ENCODE data around the gene UNC45A.

Gene UNC45A

GRCh38 chr15:90889313-90889730, 45.8 kb upstream of the UNC45A start:
- no peaks in the 10 kb centered on the region for H3K4me1 ChIP-seq (ENCODE audit: control insufficient read depth, insufficient read depth, low read length)
- H3K36me3 ChIP-seq (ENCODE audit: control insufficient read depth in 2 of 2, insufficient read depth in 1 of 2, low read length in 2 of 2) = no peaks in the 10 kb centered on the region
- TF ChIP-seq ZNF600 (tag by site-specific recombination; IDR thresholded peaks at IDR 0.05) (no peak), ZIC2 (tag by site-specific recombination; IDR thresholded peaks at IDR 0.05) (peak; percentile 46), ZNF544 (tag by site-specific recombination; IDR thresholded peaks at IDR 0.05) (no peak), ZFHX2 (tag by site-specific recombination; conservative IDR thresholded peaks at IDR 0.05) (peak; percentile 42), KLF1 (tag by site-specific recombination; IDR thresholded peaks at IDR 0.05) (0 out of 2 replicates have a peak, but pooled peaks have one; percentile 13), PBX3 (CRISPR knock-in tag; IDR thresholded peaks at IDR 0.05) (no peak)
- TF ChIP-seq, protein P1, sequence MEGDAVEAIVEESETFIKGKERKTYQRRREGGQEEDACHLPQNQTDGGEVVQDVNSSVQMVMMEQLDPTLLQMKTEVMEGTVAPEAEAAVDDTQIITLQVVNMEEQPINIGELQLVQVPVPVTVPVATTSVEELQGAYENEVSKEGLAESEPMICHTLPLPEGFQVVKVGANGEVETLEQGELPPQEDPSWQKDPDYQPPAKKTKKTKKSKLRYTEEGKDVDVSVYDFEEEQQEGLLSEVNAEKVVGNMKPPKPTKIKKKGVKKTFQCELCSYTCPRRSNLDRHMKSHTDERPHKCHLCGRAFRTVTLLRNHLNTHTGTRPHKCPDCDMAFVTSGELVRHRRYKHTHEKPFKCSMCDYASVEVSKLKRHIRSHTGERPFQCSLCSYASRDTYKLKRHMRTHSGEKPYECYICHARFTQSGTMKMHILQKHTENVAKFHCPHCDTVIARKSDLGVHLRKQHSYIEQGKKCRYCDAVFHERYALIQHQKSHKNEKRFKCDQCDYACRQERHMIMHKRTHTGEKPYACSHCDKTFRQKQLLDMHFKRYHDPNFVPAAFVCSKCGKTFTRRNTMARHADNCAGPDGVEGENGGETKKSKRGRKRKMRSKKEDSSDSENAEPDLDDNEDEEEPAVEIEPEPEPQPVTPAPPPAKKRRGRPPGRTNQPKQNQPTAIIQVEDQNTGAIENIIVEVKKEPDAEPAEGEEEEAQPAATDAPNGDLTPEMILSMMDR (tag by site-specific recombination; IDR thresholded peaks at IDR 0.05) = no peak
- H3K4me3 ChIP-seq (ENCODE audit: low read depth, low read length) = no peak overlapping the region
- ChIA-PET CTCF (interaction anchor here (0.5 to 2.3 kb wide), 6 partner anchors 12 to 383 kb away, joined by 3 to 13 read pairs (median 4); partner anchors contain the start of genes HDDC3 and MAN2A2), POLR2A (interaction anchor here (0.6 to 1.0 kb wide), 2 partner anchors 20 to 54 kb away, joined by 3 to 4 read pairs; no protein-coding TSS in a partner anchor)
- H3K27ac ChIP-seq (ENCODE audit: extremely low read depth, low read depth, low read length) = no peak overlapping the region
- no peaks in the 10 kb centered on the region for H3K9me3 ChIP-seq (ENCODE audit: control insufficient read depth, insufficient read depth, low read depth, low read length)

GRCh38 chr15:90889736-90890456, 45.2 kb upstream of the UNC45A start:
- no peaks in the 10 kb centered on the region for H3K9me3 ChIP-seq (ENCODE audit: control insufficient read depth, insufficient read depth, low read depth, low read length)
- H3K4me3 ChIP-seq (ENCODE audit: low read depth, low read length) = no peak overlapping the region
- no peaks in the 10 kb centered on the region for H3K36me3 ChIP-seq (ENCODE audit: control insufficient read depth in 2 of 2, insufficient read depth in 1 of 2, low read length in 2 of 2)
- no peak overlapping the region for H3K27ac ChIP-seq (ENCODE audit: extremely low read depth, low read depth, low read length)
- no peaks in the 10 kb centered on the region for H3K4me1 ChIP-seq (ENCODE audit: control insufficient read depth, insufficient read depth, low read length)
- ChIA-PET POLR2A (interaction anchor here (0.5 to 1.0 kb wide), 4 partner anchors 20 to 1992 kb away, joined by 3 to 8 read pairs (median 4); no protein-coding TSS in a partner anchor), CTCF (interaction anchor here (0.5 to 2.3 kb wide), 5 partner anchors 12 to 382 kb away, joined by 3 to 13 read pairs (median 6); partner anchors contain the start of genes HDDC3 and MAN2A2)
- TF ChIP-seq ZBTB11 (tag by site-specific recombination; conservative IDR thresholded peaks at IDR 0.05; ENCODE audit: low read depth) (no peak), PRDM10 (tag by site-specific recombination; IDR thresholded peaks at IDR 0.05) (no peak), ZNF664 (tag by site-specific recombination; IDR thresholded peaks at IDR 0.05) (no peak), ZNF155 (tag by site-specific recombination; IDR thresholded peaks at IDR 0.05) (no peak), EGR2 (tag by site-specific recombination; IDR thresholded peaks at IDR 0.05; ENCODE audit: low read depth) (peak; percentile 45), ZNF19 (tag by site-specific recombination; IDR thresholded peaks at IDR 0.05; ENCODE audit: low read depth) (no peak), ZNF341 (tag by site-specific recombination; IDR thresholded peaks at IDR 0.05; ENCODE audit: low read depth) (no peak), ZNF121 (tag by site-specific recombination; IDR thresholded peaks at IDR 0.05) (no peak), ZNF747 (tag by site-specific recombination; IDR thresholded peaks at IDR 0.05) (no peak), ZNF302 (tag by site-specific recombination; IDR thresholded peaks at IDR 0.05; ENCODE audit: low read depth) (no peak), ZNF211 (tag by site-specific recombination; IDR thresholded peaks at IDR 0.05; ENCODE audit: low read depth) (no peak), ZNF560 (tag by site-specific recombination; IDR thresholded peaks at IDR 0.05; ENCODE audit: borderline replicate concordance) (no peak), ZNF629 (tag by site-specific recombination; IDR thresholded peaks at IDR 0.05) (no peak), ZFHX2 (tag by site-specific recombination; conservative IDR thresholded peaks at IDR 0.05) (0 out of 2 replicates have a peak, but pooled peaks have one; percentile 20), ZBTB21 (tag by site-specific recombination; IDR thresholded peaks at IDR 0.05) (no peak), ZNF514 (tag by site-specific recombination; IDR thresholded peaks at IDR 0.05) (no peak), KLF1 (tag by site-specific recombination; IDR thresholded peaks at IDR 0.05) (no peak), ZIC2 (tag by site-specific recombination; IDR thresholded peaks at IDR 0.05) (peak; percentile 59)
- TF ChIP-seq, protein P2, sequence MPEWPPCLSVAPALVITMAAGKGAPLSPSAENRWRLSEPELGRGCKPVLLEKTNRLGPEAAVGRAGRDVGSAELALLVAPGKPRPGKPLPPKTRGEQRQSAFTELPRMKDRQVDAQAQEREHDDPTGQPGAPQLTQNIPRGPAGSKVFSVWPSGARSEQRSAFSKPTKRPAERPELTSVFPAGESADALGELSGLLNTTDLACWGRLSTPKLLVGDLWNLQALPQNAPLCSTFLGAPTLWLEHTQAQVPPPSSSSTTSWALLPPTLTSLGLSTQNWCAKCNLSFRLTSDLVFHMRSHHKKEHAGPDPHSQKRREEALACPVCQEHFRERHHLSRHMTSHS (tag by site-specific recombination; IDR thresholded peaks at IDR 0.05) = no peak
